Effector memory CD8-positive, alpha-beta T cell (primary cell): Measurements from ENCODE around the gene ZNF777.
"Not testable (repeated sequence)": the region's sequence is repeated elsewhere in the genome, so short reads cannot be mapped to it uniquely, and the experiment has no call there.

Source experiments
- ATAC-seq: fragments of 150-1000 bp; cut with Tn5 transposase; replicated peaks from 2 replicates; pipeline ENCODE4 v1.10.0; 2021; ENCODE audit warnings: mild to moderate bottlenecking, moderate library complexity
- DNase-seq, 3 experiments: peaks; one replicate each; pipeline ENCODE4 v3.0.0; 2021
- H3K27ac Mint-ChIP-seq, 2 donors: one replicate each; pipeline ENCODE4 v1.8.0; 2022; ENCODE audit warnings: mild to moderate bottlenecking in 2 of 2, mixed read lengths in 2 of 2, moderate library complexity in 2 of 2
- H3K27me3 Mint-ChIP-seq, 2 donors: one replicate each; pipeline ENCODE4 v1.8.0; 2022; ENCODE audit warnings: mixed read lengths in 2 of 2
- H3K36me3 Mint-ChIP-seq: one replicate; pipeline ENCODE4 v1.8.0; 2022; ENCODE audit warnings: mild to moderate bottlenecking, moderate library complexity, mixed read lengths; ENCODE audit not compliant: insufficient read depth
- H3K4me1 Mint-ChIP-seq, 2 donors: one replicate each; pipeline ENCODE4 v1.8.0; 2022; ENCODE audit warnings: low read depth in 2 of 2, mixed read lengths in 2 of 2
- H3K4me3 Mint-ChIP-seq, 2 donors: one replicate each; pipeline ENCODE4 v1.8.0; 2022; ENCODE audit warnings: mild to moderate bottlenecking in 2 of 2, mixed read lengths in 2 of 2, moderate library complexity in 2 of 2
- H3K9me3 Mint-ChIP-seq, 2 donors: one replicate each; pipeline ENCODE4 v1.8.0; 2022; ENCODE audit warnings: mixed read lengths in 2 of 2

Gene ZNF777

DNA sequence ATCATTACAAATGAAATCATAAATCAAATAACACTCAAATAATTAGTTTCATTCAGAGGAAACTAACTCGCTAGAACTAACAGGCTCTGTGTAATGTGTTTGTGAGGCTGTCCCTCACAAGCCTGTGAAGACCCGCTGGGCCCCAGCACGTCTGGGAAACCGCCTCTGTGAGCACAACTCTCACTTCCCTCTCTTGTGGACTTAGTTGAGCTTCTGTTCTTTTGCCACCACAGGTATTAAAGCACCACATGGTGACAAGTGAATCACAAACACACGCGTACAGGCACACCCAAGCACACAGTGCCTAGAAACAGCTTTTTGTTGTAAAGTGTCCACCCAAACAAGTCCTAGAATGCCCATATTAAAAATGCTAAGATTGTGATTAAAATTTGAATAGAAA, 51.0 kb downstream of the ZNF777 start:
- H3K4me3 Mint-ChIP-seq: no peak overlapping the region
- H3K9me3 Mint-ChIP-seq: peaks cover 0 to 3% of the 10 kb centered on the region in 2 donors
- no peak for DNase-seq
- ATAC-seq: no peak
- peaks cover 45 to 71% of the 10 kb centered on the region in 2 donors for H3K27me3 Mint-ChIP-seq
- peaks cover 0 to 2% of the 10 kb centered on the region in 2 donors for H3K4me1 Mint-ChIP-seq
- no peak overlapping the region for H3K27ac Mint-ChIP-seq
- H3K36me3 Mint-ChIP-seq: peaks cover 7% of the 10 kb centered on the region

- Mint-ChIP-seq H3K27me3 (peaks cover 26 to 58% of the 10 kb centered on the region in 2 donors), H3K27ac (no peak overlapping the region), H3K4me3 (no peak overlapping the region), H3K9me3 (no peaks in the 10 kb centered on the region), H3K4me1 (no peaks in the 10 kb centered on the region), H3K36me3 (no peaks in the 10 kb centered on the region)
- ATAC-seq (no peak), DNase-seq (no peak)
Measured at GRCh38 chr7:149404825-149405224, 56.0 kb downstream of the ZNF777 start.

DNA sequence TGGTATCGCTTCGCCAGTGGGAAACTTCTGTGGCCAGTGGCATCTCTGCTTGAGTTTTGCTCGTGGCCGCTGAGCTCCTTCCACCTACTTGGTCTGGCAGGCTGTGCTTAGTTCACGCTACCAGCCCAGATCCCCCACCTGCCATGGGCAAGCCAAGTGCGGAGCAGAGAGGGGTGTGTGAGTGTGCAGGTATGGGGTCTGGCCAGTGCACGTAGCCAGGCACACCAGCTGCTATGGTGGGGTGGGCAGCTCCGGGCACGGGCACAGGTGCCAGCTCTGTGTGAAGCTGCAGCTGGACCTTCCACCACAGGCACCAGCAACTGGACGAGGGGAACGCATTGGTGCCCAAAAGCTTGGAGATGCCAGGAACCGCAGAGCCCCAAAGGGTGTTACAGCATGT, 56.5 kb downstream of the ZNF777 start:
- no peak for ATAC-seq
- no peak overlapping the region for H3K27ac Mint-ChIP-seq

GRCh38 chr7:149398195-149398820, 62.6 kb downstream of the ZNF777 start:
- DNase-seq: no peak
- H3K36me3 Mint-ChIP-seq: no peaks in the 10 kb centered on the region
- H3K4me3 Mint-ChIP-seq: no peak overlapping the region
- no peaks in the 10 kb centered on the region for H3K4me1 Mint-ChIP-seq
- no peak for ATAC-seq
- H3K27me3 Mint-ChIP-seq: peaks cover 48 to 87% of the 10 kb centered on the region in 2 donors
- H3K9me3 Mint-ChIP-seq: peaks cover 0 to 2% of the 10 kb centered on the region in 2 donors
- no peak overlapping the region for H3K27ac Mint-ChIP-seq

More for the DNA sequence above, 56.5 kb downstream of the ZNF777 start:
- Mint-ChIP-seq H3K9me3 (no peaks in the 10 kb centered on the region), H3K4me3 (no peak overlapping the region), H3K27me3 (peaks cover 26 to 58% of the 10 kb centered on the region in 2 donors), H3K36me3 (no peaks in the 10 kb centered on the region), H3K4me1 (no peaks in the 10 kb centered on the region)
- DNase-seq: no peak

GRCh38 chr7:149397470-149398043, 63.3 kb downstream of the ZNF777 start:
- no peak overlapping the region for H3K27ac Mint-ChIP-seq
- H3K4me1 Mint-ChIP-seq: no peaks in the 10 kb centered on the region
- no peaks in the 10 kb centered on the region for H3K36me3 Mint-ChIP-seq
- no peak for DNase-seq
- H3K4me3 Mint-ChIP-seq: no peak overlapping the region
- ATAC-seq: no peak
- peaks cover 48 to 80% of the 10 kb centered on the region in 2 donors for H3K27me3 Mint-ChIP-seq
- peaks cover 0 to 2% of the 10 kb centered on the region in 2 donors for H3K9me3 Mint-ChIP-seq

GRCh38 chr7:149388550-149389335, 72.1 kb downstream of the ZNF777 start:
- not testable (repeated sequence) for ATAC-seq, DNase-seq, H3K4me3 Mint-ChIP-seq, H3K36me3 Mint-ChIP-seq, H3K9me3 Mint-ChIP-seq, H3K4me1 Mint-ChIP-seq, H3K27ac Mint-ChIP-seq
- peaks cover 35 to 44% of the 10 kb centered on the region in 2 donors for H3K27me3 Mint-ChIP-seq

GRCh38 chr7:149386514-149386913, 74.3 kb downstream of the ZNF777 start:
- not testable (repeated sequence) for ATAC-seq, H3K9me3 Mint-ChIP-seq, H3K27ac Mint-ChIP-seq, H3K36me3 Mint-ChIP-seq, H3K4me1 Mint-ChIP-seq, H3K4me3 Mint-ChIP-seq, DNase-seq
- H3K27me3 Mint-ChIP-seq: peaks cover 48 to 61% of the 10 kb centered on the region in 2 donors

GRCh38 chr7:149385195-149385950, 75.5 kb downstream of the ZNF777 start:
- H3K4me3 Mint-ChIP-seq: no peak overlapping the region
- peaks cover 57 to 72% of the 10 kb centered on the region in 2 donors for H3K27me3 Mint-ChIP-seq
- H3K9me3 Mint-ChIP-seq: no peaks in the 10 kb centered on the region

More at GRCh38 chr7:149385195-149385950, 75.5 kb downstream of the ZNF777 start:
- DNase-seq (no peak), ATAC-seq (no peak)
- no peaks in the 10 kb centered on the region for H3K36me3 Mint-ChIP-seq
- H3K4me1 Mint-ChIP-seq: no peaks in the 10 kb centered on the region
- H3K27ac Mint-ChIP-seq: no peak overlapping the region
